GM23248 (cell line): ENCODE measurements around the gene C7orf57.

Experiments
- EZH2 ChIP-seq: fragments of 200-600 bp; sonication (generic); IDR thresholded peaks from 2 replicates; pipeline ENCODE4 v1.6.1; 2018; ENCODE audit warnings: antibody characterized with exemption, mild to moderate bottlenecking; ENCODE audit not compliant: insufficient read depth, poor library complexity, severe bottlenecking
- EZH2phosphoT487 ChIP-seq: fragments of 200-600 bp; sonication (generic); IDR thresholded peaks from 2 replicates; pipeline ENCODE4 v1.6.1; 2018; ENCODE audit warnings: antibody characterized with exemption, moderate library complexity, mild to moderate bottlenecking, low read depth; ENCODE audit not compliant: insufficient read depth

DNA sequence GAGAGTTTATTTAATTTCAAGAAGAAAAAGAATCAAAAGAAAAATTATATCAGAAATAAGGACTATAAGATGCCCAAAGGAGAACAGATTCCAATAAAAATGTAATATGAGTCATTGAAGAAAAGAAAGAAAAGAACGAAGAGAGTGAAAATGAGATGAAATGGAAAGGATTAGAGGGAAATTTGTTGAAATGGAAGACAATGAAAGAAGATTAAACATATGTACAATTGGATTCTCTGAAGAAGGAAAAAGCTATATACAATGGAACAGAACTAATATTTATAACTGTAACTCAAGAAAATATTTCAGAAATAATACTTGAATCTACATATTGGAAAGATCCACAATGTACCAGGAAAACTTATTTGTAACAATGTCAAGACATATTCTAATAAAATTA, 28.6 kb downstream of the C7orf57 start:
- no peak for TF ChIP-seq EZH2
- TF ChIP-seq EZH2phosphoT487 = no peak
